GM19023 (cell line): ENCODE results near the gene TPP2.

Experiments used
- ATAC-seq: cut with Tn5 transposase; IDR thresholded peaks from one replicate; pipeline ENCODE4 v1.9.1; 2021; ENCODE audit warnings: mild to moderate bottlenecking, moderate library complexity; ENCODE audit not compliant: unreplicated experiment

Gene TPP2

DNA sequence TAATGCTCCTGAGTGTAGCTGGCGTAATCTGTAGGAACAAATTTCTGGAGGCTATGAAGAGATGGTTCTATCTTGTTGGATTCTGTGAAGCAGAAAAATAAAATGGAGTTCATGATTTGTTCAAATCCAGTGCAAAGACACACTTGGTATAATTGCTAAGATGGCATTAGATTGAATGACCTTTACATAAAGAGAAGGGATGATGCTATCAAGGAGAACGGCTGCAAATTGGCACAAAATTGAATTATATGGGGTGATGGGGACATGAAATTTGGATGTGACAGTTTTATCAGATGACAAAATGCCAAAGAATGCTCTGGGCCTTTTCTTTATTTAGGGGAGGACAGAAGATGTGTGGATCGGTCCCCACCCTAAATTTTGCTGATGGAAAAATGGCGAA is 94.1 kb downstream of the TPP2 start:
- no peak for ATAC-seq

DNA sequence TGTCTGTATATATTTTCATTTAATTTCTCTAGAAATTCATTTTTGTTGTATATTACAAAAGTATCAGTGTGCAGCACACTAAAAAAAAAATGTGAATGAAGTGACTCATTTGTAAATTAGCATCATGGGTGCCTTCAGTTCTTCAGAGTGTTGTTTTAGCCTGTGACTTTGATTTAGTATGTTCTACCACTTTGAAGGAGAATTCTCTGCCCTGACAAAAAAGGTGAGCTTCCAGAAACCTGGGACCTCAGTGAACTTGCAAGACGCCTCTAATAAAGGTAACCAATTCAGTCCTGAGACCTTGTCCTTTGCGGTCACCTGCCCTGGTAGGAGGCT is 95.7 kb downstream of the TPP2 start:
- ATAC-seq, result no peak

DNA sequence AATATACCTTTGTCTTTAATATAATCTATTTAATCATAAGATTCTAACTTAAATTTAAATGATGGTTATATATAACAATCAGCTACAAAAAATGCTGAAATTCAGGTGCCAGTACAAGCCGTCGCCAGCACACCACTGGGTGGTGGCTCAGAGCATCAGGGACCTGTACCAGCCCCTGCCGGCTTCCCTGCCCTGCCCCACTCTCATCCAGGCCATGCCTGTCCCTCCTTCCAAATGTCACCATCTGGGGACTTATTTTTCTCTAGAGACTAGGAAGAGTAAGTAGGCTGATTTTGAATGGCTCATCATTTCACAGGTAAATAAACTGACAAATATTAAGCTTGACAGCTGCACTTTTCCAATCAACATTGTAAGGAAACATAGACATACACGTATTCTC is 96.5 kb downstream of the TPP2 start:
- no peak for ATAC-seq

DNA sequence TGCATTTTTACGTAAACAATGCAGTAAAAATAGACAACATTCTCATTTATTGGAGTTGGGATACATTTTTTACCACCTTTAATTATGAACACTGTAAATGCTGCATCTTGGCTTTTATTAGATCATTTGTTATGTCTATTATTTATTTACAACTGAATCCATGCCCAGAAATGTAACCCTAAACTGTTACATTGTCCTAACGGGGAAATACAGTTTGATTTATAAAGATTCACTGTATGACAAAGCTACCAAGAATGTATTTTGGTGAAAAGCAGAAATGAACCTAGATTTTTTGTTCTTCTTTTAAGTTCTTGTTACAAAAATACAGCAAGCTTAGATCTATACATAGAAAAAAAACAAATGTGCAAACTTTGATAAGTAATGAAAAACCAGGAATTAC is 97.0 kb downstream of the TPP2 start:
- ATAC-seq, result no peak

DNA sequence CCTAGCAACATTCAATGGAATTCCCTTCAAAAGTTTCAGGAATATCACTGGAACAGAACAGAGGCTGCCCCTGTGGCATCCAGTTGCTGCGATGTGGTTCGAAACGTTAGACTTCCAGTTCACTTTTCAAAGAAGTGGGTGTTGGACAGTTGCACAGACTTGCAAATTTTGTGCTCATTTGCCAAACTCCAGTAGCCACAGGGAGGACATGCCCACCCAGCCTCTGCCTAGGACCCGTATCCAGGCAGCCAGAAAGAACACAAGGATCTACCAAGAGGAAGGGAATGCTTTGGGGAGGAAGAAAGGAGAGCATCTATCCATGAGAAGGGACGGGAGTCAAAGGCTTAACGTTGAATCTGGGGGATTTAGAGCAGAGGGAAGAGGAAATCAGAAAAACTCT is 98.2 kb downstream of the TPP2 start, which contains the start of gene METTL21C:
Gene METTL21C, minus strand, starts transcription at position 108 of the 400 bp plus-strand sequence. CDS start 546 bp downstream, outside the sequence.
- ATAC-seq, result no peak

DNA sequence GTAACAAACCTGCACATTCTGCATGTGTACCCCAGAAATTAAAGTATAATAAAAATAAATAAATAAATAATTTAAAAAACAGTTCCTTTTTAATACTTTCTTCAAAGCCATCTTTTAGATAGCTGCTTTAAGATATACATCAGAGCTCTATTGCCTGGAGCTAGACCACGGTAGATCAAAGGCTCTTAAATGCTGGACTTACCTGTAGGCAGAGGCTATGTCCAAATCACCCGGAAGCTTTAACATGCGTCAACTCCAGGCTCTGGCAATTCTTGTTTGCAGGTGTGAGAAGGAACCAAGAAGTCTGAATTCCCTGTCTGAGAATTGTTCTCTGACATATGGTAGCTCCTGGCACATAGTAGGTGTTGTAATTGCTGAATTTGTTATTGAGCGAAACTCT is 99.7 kb downstream of the TPP2 start:
- no peak for ATAC-seq

DNA sequence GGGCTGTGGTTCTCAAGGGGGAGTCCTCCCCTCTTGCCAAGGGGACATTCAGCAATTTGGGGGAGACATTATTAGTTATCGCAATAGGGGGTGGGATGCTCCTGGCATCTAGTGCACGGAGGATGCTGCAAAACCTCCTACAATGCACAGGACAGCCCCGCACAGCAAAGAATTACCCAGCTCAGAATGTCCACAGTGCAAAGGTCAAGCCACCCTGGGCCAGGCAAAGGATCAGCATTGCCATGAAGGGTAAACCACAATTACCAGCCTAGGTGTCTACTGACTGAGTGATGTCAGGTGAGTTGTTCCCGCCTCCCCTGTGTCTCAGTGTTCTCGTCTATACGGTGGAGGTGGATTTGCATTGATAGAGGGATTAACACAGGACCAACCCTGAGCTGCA is 100.5 kb downstream of the TPP2 start:
- no peak for ATAC-seq

DNA sequence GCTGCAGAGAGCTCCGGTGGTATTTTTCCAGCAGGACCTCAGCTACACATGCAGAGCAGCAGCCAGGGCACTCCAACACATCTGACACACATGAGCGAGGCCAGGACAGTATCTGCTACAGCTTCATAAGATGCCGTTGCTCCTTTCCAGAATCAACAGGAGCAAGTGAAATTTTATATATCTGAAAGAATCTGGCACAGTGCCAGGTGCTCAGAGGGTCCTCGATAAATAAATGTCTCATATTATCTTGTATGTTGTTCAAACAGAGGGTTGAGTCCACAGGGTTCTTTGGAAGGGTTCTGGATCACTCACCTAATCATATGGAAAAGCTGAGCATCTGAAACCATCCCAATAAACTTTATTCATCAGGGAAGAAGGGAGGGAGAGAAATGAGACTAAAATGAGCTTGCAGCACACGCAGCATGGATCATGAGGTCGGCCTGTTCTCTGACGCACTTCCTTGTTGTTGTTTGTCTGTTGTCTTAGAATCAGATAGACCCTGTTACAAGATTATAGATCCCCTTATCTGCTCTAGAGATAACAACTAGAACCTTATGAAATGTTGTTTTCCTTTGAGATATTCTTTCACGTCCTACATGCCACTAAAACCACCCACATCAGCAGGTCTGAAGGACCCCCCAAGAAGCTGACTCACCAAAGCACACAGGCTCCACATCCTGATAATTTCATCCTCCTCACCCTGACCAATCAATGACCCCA is 101.3 kb downstream of the TPP2 start:
- no peak for ATAC-seq

DNA sequence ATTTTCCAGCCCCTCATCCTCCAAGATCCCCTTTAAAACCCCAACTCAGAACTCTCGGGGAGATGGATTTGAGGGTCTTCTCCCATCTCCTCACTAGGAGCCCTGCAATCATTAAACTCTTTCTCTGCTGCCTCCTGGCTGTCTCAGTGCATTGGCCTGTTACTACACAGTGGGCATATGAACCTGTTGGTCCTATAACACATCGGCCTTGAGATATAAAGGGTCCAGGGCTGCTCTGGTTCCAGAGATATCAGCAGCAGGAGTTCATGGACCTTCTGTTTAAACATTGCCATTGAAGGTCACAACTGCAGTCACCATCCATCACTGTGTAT is 101.8 kb downstream of the TPP2 start:
- ATAC-seq, result no peak

DNA sequence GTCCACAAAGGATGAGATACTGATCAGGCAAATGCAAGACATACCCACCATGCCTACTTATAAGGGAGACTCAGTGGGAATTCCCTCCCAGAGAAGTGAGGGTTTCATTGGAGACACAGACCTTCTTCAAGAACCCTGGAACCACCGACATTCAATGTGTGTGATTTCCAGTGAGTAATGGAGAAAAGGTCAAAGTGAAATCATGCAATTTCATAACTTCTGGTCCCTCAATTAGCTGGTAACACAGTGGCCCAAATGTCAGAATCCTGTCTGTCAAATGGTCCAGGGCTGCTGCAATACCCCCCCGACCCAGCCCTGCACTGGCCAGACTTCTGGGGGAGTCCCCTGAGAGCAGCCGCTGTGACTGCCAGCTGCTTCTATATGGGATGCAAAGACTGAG is 102.7 kb downstream of the TPP2 start:
- ATAC-seq, result no peak

DNA sequence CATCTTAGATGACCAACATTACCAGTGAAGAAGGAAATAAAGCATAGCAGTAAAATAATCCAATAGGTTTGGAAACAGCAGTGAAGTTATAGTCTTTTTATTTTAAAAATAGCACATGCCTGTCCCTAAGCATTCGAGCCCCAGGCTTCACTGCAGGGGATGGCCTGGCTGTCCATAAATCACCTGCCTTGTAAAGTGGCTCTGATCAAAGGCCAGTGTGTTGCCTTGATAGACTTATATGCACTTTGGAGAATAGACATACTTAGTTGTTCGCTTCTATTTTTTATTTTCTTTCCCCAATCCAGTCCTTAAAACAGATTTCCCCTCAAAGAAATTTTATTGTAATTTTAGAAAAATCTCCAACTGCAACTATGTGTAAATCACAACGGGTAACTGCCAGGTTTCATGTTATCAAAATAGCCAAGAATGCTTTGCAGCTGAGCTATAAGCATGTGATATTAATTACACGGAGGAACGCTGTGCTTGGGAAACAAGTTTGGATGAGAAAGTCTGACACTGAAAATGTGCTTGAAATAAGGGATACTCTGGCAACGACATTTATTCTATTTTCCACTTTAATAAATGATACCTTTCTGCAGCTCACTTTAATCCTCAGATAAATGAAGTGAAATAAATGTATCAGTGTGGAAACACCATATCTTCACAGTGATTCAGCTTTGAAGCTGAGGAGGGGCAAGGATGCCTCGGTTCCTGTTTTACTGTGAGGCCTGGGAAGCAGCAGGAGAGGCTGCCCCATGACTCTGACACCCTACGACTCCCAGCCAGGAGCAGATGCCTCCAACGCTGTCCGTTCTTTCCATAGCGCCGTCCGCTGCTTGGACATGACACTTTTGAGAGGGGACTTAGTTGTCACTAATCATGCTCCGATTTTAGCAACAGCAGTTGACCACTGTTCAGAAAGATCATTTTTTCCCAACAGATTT is 103.6 kb downstream of the TPP2 start:
- no peak for ATAC-seq

DNA sequence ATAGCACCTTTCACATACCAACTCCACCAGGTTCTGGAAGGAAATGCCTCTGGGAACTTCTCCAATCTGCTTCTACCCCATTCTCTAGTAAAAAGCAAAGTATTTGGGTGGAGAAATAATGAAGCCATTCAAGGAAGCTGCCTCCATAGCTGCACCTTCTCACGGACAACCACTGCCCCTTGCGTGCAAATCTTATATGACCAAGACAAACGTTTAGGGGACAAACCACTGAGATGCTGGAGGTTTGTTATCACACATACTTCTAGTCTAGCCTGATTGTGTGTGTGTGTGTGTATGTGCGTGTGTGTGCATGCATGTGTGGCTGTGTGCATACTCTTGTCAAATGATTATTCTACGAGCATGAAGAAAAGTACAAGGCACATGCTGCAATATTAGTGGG is 104.5 kb downstream of the TPP2 start:
- ATAC-seq, result no peak

DNA sequence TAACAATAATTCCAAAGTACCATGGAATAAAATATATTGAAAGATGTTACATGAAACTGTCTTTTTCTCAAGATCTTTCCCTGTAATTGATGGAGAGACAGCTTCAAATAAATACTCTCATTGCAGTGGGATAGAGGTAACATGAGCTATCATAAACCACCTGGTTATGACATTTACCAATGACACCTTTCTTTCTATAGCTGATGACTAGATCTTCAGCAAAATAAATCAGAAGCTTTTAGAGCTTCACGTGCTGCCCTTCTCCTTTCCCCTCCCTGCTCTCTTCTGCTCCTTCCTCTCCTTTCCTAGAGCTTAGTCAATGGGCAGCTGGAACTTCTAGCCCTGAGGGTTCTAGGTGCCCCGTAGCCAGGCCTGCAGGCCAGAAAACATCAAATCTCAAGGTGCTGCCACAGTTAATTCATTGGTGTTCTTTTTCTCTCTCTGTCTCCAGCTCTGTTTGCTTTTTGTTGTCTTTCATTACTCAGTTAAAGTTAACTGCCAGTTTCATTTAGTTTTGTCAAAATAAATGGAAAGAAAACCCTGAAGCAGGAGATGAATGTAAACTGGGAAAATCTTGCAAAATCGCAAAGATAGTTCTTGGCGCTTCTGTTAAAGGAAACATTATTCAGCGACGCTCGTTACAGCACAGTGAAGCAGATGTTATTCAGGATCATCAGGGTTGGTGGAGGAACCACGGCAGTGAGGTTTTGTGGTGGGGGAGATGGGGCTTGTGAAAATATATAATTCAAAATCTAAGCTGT is 106.4 kb downstream of the TPP2 start:
- no peak for ATAC-seq

DNA sequence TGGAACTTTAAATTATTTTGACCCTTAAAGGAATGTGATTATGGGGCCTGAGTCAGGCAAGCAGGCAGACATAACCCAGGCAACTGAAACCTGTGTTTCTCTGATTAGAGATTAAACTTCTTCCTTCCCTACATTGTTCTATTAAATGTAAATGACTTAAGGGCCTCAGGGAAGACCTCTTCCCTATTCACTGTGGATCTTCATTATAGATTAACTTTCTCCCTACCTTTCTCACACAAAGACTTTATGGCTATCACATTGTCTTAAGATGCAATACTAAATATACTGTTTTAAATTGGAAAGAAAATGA is 106.9 kb downstream of the TPP2 start:
- ATAC-seq, result no peak

DNA sequence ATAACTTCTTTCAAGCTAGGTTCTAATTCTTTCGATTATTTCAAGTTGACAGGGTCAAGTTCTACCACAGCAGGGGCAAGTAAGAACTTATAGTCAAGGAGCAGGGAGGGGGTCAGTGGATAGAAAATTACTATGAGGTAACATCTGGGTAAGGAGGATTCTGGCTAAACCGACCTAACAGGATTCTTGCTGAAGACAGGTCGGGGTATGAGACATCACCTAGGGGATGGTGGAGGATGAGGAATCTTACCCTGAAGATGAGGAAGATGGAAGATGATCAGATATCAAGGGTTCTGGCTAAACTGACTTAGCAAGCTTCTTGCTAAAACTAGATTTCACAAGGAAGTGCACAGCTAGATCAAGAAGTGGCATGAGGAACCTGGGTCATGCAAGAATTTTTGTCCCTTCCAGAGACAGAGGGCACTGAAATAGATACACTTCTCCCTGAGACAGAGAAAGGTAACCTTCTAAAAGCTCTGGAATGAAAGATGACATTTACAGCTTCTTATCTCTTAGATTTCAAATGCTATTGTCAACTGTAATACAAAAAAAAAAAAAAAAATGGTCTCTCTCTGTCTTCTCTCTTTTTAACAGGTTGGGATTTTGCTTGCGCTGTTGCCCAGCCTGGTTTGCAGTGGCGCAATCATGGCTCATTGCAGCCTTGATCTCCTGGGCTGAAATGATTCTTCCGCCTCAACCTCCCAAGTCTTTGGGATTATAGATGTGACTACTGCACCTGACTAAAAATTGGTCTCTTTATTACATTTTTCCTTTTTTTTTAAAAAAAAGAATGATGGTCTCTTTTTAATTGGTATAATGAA is 107.7 kb downstream of the TPP2 start:
- no peak for ATAC-seq

DNA sequence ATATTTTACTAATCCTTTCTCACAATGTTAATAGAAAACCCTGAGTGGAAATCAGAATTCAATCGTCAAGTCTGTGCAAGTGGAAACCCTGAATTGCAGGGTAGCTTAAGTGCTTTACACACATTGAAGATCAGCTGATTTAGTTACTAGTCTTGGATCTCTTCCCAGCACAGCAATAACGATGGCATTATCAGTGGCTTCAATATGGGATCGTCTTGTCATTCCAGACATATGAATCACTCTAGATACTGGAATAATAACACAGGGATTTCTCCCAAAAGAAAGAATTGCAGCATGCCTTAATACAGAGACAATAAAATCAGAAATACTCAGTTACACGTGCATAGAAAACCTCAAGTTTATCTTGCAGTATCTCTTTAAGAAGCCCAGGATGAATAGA is 110.7 kb downstream of the TPP2 start:
- no peak for ATAC-seq

DNA sequence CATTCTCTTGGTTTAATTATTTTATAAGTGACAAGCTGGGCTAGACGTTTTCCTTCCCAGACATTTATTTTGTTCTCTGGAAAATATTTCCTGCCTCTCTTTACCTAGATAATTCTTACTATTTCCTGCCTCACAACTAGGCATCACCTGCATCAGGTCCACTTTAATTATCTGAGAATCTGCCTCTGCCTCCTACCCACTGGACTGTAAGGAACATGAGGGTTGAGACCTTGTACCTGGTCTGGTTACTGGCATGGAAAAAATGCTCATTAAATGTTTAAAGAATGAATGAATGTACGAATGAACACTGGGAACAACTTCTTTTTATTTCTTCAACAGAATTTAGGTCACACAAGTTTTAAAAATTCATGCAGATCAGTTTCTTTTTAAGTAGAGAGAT is 111.4 kb downstream of the TPP2 start:
- no peak for ATAC-seq

DNA sequence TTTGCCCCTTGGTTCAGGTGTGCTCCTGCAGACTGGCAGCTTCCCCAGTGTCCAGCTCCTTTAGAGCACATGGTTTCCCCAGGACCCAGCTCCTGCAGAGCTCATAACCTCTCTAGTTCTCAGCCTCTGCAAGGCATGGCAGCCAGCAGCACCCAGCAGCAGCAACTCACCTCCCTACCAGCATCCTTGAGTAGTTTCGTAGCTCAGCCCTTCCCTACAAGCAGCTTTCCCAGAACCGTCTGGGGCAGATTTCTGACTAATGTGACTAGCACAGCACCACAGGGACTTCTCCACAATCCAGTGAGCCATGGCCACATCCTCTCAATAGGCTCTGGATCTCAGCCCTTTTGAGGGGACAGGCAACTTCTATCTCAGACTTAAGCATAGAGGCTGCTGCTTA is 112.2 kb downstream of the TPP2 start:
- ATAC-seq, result no peak

DNA sequence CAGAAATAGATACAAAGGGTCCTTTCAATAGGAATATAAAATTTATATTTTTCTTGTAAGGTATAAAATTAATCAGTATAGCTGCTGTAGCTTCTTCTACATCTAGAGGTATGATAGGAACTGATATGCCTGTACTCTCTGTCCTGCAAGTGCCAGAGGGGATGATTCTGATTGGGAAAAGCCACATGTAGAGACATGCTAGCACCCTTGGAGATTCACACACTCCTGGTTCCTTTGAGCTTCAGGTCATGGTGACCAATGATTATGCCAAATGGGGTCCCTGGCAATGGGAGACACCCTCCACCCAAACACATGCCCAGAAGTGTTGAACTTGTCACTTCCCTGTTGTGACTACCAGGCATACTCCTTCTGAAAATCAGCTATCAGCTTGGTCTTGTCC is 112.8 kb downstream of the TPP2 start:
- ATAC-seq, result no peak

DNA sequence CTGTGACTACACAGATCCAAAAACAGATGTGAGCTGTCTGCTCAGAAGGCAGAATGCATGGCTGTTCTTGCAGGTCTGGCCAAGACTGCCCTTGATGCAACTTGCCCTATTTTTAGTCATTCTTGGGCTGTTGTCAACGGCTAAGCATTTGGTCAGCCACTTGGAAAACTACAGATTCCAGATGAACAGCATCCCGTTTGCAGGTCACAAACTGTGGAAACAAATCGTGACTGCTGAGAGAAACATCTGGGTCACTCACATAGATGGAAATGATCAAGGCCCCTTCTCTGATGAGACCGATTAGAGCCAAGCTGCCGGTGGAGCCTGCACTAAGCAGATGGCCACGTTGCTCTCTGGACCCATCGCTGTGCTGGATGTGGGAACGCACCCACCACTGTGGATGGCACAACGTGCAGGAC is 113.5 kb downstream of the TPP2 start:
- no peak for ATAC-seq

DNA sequence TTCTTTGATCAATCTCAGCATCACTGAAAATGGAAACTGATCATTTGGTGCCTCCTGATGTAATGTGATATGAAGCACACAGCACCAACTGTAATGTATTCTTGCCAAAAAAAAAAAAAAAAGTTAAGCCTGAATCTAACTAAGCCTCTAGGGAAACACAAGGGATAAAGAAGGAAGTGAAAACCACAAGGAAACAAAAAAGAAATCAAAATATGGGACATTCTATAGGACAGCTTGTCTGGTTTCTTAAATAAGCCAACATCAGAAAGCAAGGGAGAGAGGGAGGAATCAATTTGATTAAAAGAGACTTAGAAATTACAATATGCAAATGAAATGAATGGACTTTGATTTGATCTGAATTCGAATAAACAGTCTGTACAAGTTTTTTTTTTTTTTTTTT is 118.7 kb downstream of the TPP2 start:
- no peak for ATAC-seq
